ENCODE data around the gene R3HDM1.
"Not testable (repeated sequence)": the region's sequence is repeated elsewhere in the genome, so short reads cannot be mapped to it uniquely, and the experiment has no call there.

R3HDM1 gene

DNA sequence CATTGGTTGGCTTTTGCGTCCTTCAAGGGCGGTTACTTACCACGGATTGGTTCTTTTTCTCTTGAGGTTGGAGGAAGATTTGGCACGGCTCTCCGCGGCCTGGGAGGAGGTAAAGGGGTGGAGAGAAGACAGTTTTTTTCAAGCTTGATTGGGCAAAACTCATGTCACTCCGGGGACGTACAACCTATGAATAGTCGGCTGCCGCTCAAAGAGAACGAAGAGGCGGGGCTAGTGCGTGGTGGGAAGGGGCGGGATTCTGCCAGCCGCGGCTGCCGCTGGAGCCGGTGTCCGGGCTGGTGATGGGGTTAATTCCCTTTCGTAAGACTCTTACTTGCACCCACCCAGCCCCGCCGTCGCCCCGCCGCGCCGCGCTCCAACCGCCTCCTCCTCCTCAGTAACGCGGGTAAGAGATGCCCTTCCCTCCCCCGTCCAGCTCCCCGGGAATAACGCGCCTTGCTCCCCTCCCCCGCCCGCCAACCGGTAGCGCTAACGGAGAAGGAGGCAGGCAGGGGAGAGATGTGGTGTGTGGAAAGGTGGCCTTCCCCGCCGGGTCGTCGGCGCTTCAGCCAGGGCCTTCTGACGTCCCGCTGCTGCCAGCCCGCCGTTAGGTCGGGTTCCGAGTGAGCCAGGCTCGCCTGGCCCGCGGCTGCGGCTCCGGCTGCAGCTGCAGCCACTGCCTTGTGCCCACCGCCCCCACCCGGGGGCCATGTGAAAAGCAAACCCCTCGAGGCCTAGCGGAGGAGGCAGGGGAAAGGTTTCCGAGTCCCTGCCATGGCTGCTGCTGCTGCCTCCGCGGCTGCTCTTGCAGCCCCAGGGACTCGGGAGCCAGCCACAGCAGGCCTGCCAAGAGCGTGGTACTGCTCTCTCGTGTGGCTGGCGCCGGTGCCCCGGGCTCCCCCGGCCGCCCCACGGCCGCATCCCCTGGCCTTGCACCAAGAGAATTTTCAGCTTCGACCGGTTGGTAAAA is at the start of gene R3HDM1:
Gene R3HDM1 (plus strand): TSS at position 254 of the 967 bp plus-strand sequence. CDS start 73,362 bp downstream, outside the sequence.
- peak; percentile 99 for DNase-seq

DNA sequence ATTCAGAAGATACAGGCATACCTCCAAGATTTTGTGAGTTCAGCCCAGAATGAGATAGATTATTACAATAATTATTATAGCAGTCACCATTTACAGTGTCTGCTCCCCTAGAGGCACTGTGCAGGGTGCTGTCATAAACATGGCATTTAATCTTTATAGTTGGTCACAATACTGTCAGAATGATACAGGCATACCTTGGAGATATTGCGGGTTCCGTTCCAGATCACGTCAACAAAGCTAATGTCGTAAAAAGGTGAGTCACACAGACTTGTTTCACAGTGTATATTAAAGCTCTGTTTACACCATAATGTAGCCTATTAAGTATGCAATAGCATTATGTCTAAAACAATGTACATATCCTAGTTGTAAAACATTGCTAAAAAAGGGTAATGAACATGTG is 45.8 kb upstream of the R3HDM1 start:
- DNase-seq: no peak

DNA sequence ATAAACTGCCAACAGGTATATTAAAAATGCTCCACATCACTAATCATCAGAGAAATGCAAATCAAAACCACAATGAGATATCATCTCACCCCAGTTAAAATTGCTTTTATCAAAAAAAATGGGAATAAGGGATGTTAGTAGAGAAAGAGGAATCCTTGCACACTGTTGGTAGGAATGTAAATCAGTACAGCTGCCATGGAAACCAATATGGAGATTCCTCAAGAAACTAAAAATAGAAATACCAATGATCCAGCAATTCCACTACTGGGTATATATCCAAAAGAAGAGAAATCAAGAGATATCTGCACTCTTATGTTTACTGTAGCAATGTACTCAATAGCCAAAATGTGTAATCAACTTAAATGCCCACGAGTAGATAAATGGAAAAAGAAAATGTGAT is 40.9 kb upstream of the R3HDM1 start:
- DNase-seq: no peak

- DNase-seq: no peak
Measured at GRCh38 chr2:135494503-135494902, 36.8 kb upstream of the R3HDM1 start.

- no peak for DNase-seq
Measured at GRCh38 chr2:135494917-135495316, 36.4 kb upstream of the R3HDM1 start.

DNA sequence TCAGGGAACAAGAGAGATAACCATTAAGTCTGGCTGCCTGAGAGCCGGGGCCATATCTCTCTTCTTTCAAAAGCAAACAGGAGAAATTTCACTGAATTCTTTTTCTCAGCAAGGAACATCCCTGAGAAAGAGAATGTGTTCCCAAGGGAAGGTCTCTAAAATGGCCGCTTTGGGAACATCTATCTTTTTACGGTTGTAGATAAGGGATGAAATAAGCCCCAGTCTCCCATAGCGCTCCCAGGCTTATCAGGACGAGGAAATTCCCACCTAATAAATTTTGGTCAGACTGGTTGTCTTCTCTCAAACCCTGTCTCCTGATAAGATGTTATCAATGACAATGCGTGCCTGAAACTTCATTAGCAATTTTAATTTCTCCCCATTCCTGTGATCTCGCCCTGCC is 32.7 kb upstream of the R3HDM1 start:
- DNase-seq: not testable (repeated sequence)

DNA sequence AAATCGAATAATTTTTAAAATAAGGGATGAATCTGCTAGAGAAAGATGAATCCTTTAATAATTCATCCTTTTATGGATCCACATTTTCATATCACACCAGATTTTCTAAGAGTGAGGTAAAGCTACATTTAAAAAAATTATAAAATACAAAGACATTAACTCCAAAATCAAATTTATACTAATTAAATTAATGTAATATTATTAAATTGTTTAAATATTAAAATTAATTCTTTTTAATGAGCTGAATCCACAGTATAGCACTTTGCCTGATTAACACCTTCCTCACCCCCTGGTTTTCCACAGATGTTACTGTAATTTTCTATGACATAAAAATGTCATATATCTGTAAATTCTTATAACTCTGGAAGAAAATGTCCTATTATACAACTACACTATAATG is 26.5 kb upstream of the R3HDM1 start:
- DNase-seq: no peak

DNA sequence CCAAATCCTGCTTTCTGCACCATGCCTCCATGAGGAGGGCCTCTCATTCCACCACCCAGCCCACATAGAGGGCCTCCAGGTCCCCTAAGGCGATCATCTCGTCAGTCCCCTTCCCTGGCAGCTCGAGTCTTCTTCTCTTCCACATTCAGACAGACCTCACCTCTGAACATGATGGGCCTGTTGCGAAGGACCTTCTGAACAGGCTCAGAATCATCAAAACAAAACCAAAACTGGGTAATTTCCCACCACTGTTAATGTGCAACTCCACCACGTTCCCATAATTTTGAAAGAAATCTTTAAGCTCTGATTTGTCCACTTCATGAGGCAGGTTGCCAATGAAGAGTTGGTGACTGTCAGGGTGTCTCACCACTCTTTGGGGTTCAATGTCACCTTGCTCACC is 20.7 kb upstream of the R3HDM1 start:
- DNase-seq: no peak

DNA sequence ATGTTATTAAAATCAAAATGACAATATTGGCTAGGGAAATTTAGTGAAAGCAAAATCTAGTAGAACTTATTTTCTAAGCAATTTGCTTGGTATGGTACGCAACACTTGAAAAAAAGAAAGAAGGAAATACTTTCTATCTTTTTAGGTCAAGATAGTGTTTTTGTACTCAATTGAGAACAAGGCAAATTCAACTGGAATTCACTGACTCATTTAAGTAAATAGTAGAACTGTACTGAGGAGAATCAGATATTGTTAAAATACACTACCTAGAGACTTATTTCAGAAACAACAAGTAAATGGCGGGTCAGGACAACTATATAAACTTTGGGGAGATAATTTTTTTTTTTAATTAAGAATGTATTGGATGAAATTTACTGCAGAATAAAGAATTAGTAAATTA is 19.2 kb upstream of the R3HDM1 start:
- DNase-seq: no peak

GRCh38 chr2:135525786-135526185 is 5.5 kb upstream of the R3HDM1 start:
- no peak for DNase-seq

- no peak for DNase-seq
Measured at GRCh38 chr2:135528006-135528405, 3.3 kb upstream of the R3HDM1 start.

- DNase-seq: peak; percentile 96
Measured at GRCh38 chr2:135530313-135531230, 712 bp upstream of the R3HDM1 start, which contains the start of gene ZRANB3. ZRANB3 (minus strand) TSS chr2:135531218.

DNA sequence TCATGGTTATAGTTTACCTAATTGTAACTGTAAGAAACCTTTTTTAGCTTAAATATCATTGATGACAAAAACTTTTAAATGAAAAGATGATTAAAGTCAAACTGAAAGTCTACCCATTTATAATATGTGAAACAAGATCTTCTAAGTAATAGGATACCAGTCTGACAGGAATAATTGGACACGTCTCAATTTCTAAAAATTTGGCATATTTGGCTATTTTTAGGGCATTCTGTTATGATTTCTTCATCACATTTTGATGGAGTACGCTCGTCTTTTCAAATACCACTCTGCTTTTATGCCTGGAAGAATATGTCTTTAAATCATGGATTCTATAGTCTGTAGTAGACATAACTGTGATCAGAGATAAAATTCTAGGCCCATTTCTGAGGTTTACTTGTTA is 1.3 kb downstream of the R3HDM1 start:
- no peak for DNase-seq

DNA sequence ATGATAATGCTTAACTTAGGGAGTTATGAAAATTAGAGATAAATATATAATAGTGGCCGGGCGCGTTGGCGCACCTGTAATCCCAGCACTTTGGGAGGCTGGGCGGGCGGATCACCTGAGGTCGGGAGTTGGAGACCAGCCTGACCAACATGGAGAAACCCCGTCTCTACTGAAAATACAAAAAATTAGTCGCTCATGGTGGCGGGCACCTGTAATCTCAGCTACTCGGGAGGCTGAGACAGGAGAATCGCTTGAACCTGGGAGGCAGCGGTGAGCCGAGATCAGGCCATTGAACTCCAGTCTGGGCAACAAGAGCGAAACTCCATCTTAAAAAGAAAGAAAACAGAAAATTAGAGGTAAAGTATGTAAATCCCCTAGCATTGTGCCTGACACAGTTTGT is 2.3 kb downstream of the R3HDM1 start:
- DNase-seq: not testable (repeated sequence)

DNA sequence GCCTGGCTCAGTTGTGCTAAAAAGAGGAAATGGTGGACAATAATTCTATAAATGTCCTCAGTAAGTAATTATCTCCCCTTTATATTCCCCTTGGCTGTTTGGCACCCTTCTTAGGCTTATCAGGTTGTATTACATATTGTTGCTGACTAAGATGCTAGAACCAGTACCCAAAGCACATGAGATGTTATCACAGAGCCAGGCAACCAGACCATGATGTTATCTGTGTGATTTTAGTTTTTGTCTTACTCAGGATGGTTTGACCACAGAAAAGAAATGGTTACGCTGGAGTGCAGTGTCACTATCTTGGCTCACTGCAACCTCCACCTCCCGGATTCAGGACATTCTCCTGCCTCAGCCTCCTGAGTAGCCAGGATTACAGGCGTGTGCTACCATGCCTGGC is 15.2 kb downstream of the R3HDM1 start:
- DNase-seq: no peak

GRCh38 chr2:135547311-135547710 is 16.0 kb downstream of the R3HDM1 start:
- no peak for DNase-seq

DNA sequence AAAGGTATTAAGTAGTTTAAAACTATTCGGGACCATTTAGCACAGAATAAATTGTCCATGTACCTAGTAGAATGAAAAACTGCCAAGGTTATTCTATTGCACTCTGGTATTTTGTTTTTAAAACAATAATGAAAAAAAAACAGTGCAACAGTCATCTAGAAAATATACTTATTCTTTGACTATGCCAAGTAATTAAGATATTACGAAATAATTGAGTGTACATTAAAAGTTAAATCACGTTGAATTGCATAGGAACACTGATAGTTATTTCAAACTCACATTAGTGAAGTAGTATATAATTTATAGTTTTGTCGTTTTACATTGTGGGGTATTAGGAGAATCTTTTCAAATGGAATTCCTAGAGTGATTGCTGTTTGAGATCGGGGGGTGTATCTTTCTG is 20.1 kb downstream of the R3HDM1 start:
- no peak for DNase-seq

- no peak for DNase-seq
Measured at GRCh38 chr2:135552887-135553286, 21.6 kb downstream of the R3HDM1 start.

DNA sequence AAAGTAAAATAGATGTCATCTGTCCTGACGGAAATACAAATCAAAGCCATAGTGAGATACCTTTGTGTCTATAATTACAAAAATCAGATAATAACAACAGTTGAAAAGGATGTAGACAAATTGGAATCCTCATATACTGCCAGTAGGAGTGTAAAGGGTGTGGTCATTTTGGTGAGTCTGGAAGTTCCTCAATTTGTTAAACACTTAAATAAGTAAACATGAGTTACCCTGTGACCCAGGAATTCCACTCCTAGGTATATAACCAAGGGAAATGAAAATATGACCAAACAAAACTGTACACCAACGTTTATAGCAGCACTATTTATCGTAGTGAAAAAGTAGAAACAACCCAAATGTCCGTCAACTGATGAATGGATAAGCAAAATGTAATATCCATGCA is 24.0 kb downstream of the R3HDM1 start:
- DNase-seq: no peak

- no peak for DNase-seq
Measured at GRCh38 chr2:135557530-135557929, 26.2 kb downstream of the R3HDM1 start.

GRCh38 chr2:135561925-135562324 is 30.6 kb downstream of the R3HDM1 start:
- DNase-seq: no peak

- no peak for DNase-seq
Measured at GRCh38 chr2:135563793-135564192, 32.5 kb downstream of the R3HDM1 start.

- DNase-seq: no peak
Measured at GRCh38 chr2:135570884-135571283, 39.6 kb downstream of the R3HDM1 start.

DNA sequence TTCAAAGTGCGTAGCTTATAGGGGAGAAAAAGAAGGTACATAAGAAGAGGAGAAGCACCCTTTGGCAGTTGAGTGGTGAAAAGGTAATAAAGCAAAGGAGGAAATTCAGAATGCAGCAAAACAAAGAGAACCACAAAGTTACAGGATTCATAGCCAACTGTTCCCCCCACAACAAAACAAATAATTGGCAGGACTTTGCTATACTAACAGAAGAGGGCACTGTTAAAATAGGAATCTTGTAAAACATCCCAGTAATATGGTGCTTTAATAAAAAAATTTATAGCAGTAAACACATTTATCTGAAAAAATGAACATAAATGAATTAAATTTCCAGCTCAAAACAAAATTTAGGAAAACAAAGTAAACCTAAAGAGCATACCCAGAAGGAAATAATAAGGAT is 42.3 kb downstream of the R3HDM1 start:
- DNase-seq: no peak
